PFSK-1 (cell line): Measurements from ENCODE around the gene CRHR2.

Source experiments
- FOXP2 ChIP-seq: optimal IDR thresholded peaks from 2 replicates; pipeline ENCODE3; 2011; ENCODE audit warnings: borderline replicate concordance, control low read depth, inconsistent platforms; ENCODE audit not compliant: insufficient read depth; ENCODE audit errors: extremely low read length, extremely low read depth
- POLR2AphosphoS5 ChIP-seq: IDR thresholded peaks from 2 replicates; pipeline ENCODE4 v1.6.1; 2012; ENCODE audit warnings: low read depth, mild to moderate bottlenecking, control low read depth, low read length, moderate library complexity
- SIN3A ChIP-seq: IDR thresholded peaks from 2 replicates; pipeline ENCODE4 v1.6.1; 2012; ENCODE audit warnings: mild to moderate bottlenecking, low read length, moderate library complexity, borderline replicate concordance; ENCODE audit not compliant: insufficient read depth
- TAF1 ChIP-seq: IDR thresholded peaks from 2 replicates; pipeline ENCODE4 v1.6.1; 2012; ENCODE audit warnings: low read length, control low read depth, borderline replicate concordance; ENCODE audit not compliant: insufficient read depth
- TF ChIP-seq, protein P1 (sequence below), 2 experiments: IDR thresholded peaks; 2 replicates each; pipeline versions ENCODE4 v1.6.1 to v1.8.0; 2011 to 2012; ENCODE audit warnings: low read depth in 2 of 2, low read length in 2 of 2, control low read depth in 1 of 2, inconsistent platforms in 1 of 2, mild to moderate bottlenecking in 1 of 2, moderate library complexity in 1 of 2; ENCODE audit not compliant: insufficient read depth in 1 of 2

The CRHR2 gene

DNA sequence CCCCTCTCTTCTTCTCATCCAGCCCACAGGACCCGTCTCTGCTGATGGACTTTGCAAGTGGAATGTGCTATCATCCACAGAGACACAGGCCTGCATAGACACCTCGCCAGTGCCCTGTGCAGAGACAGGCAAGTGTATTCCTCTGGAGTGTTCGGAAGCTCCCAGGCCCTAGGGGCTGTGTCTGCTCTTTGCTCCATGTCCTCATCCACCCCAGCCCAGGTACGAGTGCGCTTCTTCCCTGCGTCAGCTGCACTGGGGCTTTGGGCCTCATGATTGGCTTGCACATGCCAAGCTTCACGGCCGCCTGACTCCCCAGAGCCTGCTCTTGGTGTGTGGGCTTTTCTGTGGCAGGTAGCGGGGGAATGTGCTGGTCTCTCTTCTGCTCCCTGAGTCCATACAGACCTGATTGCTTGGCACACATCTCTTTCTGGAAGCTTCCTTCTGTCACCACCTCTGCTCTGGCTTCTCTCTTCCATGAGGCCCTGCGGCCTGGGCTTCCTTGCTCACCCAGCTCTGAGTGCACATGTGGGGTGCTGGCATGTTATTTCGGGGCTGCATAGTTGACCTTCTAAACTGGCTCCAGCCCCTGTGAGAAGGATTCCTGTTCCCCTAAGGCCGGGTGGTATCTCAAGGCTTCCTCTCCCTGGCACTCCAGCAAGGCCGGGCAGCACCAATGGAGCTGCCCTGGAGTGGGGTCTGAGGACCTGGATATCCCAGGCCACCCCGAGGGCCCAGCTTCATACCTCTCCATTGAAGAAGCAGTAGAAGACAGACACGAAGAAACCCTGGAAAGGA lies 27.8 kb downstream of the CRHR2 start:
- TF ChIP-seq POLR2AphosphoS5 (no peak), FOXP2 (no peak), TAF1 (no peak), SIN3A (no peak)
- TF ChIP-seq, protein P1, sequence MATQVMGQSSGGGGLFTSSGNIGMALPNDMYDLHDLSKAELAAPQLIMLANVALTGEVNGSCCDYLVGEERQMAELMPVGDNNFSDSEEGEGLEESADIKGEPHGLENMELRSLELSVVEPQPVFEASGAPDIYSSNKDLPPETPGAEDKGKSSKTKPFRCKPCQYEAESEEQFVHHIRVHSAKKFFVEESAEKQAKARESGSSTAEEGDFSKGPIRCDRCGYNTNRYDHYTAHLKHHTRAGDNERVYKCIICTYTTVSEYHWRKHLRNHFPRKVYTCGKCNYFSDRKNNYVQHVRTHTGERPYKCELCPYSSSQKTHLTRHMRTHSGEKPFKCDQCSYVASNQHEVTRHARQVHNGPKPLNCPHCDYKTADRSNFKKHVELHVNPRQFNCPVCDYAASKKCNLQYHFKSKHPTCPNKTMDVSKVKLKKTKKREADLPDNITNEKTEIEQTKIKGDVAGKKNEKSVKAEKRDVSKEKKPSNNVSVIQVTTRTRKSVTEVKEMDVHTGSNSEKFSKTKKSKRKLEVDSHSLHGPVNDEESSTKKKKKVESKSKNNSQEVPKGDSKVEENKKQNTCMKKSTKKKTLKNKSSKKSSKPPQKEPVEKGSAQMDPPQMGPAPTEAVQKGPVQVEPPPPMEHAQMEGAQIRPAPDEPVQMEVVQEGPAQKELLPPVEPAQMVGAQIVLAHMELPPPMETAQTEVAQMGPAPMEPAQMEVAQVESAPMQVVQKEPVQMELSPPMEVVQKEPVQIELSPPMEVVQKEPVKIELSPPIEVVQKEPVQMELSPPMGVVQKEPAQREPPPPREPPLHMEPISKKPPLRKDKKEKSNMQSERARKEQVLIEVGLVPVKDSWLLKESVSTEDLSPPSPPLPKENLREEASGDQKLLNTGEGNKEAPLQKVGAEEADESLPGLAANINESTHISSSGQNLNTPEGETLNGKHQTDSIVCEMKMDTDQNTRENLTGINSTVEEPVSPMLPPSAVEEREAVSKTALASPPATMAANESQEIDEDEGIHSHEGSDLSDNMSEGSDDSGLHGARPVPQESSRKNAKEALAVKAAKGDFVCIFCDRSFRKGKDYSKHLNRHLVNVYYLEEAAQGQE (IDR thresholded peaks at IDR 0.05; ENCODE audit: insufficient read depth in 1 of 2, low read depth in 2 of 2, low read length in 2 of 2): no peak

DNA sequence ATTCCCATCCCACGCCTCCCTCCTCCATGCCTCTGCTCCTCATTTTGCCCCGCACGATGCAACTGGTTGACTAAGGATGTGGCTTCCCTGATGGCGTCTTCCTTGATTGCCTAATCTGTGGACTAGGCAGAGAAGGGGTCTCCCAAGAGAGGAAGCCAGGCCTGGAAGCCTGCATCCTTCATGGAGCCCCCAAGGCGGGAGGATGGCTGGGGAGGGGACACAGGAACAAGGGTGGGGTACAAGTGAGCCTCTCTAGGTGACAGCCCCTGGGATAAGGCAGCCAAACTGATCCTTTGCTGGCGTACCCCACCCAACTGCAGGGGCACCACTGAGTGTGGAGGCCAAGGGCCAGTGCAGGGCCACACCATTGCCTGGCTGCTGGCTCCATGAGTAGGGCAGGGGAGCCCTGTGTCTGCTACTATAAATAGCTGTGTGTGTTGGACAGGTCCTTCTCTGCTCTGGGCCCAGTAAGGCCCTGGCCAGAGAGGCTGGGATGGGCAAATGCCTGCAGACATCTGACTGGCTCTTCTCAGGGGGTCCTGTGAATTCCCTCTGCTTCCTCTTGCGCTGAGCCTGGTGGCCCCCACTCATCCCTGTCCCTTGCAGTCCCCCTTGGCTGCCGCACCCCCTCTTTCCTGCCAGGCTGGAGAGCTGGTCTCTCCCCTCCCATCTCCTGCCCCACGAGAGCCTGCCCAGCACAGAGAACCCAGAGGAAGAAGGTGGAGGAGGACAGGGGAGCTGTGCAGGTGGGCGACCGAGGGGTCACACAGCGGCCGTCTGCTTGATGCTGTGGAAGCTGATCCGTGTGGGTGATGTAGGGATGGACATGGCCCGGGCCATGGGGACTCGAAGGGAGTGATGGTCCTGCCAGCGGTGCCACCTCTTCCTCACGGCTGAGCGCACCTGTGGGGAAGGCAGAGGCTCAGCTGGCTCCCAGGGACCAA lies 29.3 kb downstream of the CRHR2 start:
- TF ChIP-seq TAF1: no peak

- TF ChIP-seq FOXP2 (no peak), TAF1 (no peak), SIN3A (no peak), POLR2AphosphoS5 (no peak)
- TF ChIP-seq, protein P1 (IDR thresholded peaks at IDR 0.05; ENCODE audit: insufficient read depth in 1 of 2, low read depth in 2 of 2, low read length in 2 of 2): no peak
These were observed 30.1 kb downstream of the CRHR2 start for GRCh38 chr7:30652132-30652531.

DNA sequence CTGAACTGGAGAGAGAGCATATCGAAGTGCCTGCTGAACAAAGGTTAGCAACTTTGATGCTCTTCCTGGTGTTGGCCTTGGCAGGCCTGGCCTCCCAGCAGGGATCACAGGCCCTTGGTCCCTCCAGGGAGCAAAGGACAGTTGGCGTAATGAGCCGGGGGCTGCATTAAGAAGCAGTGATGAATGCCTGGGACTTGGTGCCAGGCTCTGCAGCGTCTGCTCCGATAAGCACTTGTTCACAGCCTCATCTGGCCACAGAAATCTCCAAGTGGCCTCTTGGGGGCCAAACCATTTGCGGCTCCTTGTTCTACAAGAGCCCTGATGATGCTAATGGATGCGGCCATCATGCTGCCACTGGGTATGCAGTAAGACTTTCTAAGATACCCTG lies 31.8 kb downstream of the CRHR2 start:
- TF ChIP-seq SIN3A (no peak), POLR2AphosphoS5 (no peak), TAF1 (no peak), FOXP2 (no peak)
- TF ChIP-seq, protein P1 (IDR thresholded peaks at IDR 0.05; ENCODE audit: insufficient read depth in 1 of 2, low read depth in 2 of 2, low read length in 2 of 2): no peak

GRCh38 chr7:30649717-30650420 lies 32.4 kb downstream of the CRHR2 start:
- TF ChIP-seq, protein P1 (IDR thresholded peaks at IDR 0.05; ENCODE audit: insufficient read depth in 1 of 2, low read depth in 2 of 2, low read length in 2 of 2): no peak
- no peak for TF ChIP-seq FOXP2
- no peak for TF ChIP-seq POLR2AphosphoS5
- no peak for TF ChIP-seq SIN3A
- TF ChIP-seq TAF1: no peak
